Right renal cortex interstitium (tissue), 3 donors: ENCODE measurements around the gene CCL14. TPM values are rescaled to one million over a fixed set of nuclear protein-coding genes. Genes with fewer than 3 reads are reported as not detected.
"Not testable (repeated sequence)": the region's sequence is repeated elsewhere in the genome, so short reads cannot be mapped to it uniquely, and the experiment has no call there.

Experiments used
- DNase-seq, 3 donors: peaks; one replicate each; pipeline ENCODE4 v3.0.0-alpha.2; 2013; ENCODE audit warnings: low read depth in 3 of 3, low spot score in 2 of 3
- polyA plus RNA-seq, 3 donors: library from polyadenylated mRNA; unstranded; fragments of 120-200 nt; gene quantifications; one replicate each; pipeline ENCODE4 v1.2.1, GENCODE V29; 2013; ENCODE audit not compliant: insufficient read length in 3 of 3

The CCL14 gene
- polyA plus RNA-seq, 3 donors: 14.1 to 25.3 (median 16.3) TPM

DNA sequence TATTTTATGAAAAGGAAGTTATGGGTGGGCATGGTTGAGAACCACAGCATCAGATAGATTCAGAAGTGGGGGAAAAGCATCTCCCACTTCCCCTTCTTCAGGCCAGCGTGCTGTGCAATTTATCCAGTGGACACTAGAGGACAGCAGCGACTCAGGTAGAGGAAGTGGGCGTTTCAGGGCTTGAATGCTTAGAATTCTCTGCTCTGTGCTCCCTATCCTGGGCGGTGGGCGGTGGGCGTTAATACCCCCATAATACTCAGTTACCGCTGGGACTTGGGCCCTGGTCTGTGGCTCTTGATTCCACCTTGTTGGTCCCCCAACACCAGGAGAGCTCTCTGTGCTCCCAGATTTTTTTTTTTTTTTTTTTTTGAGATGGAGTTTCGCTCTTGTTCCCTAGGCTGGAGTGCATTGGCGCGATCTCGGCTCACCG, 39.4 kb downstream of the CCL14 start:
- no peak for DNase-seq

DNA sequence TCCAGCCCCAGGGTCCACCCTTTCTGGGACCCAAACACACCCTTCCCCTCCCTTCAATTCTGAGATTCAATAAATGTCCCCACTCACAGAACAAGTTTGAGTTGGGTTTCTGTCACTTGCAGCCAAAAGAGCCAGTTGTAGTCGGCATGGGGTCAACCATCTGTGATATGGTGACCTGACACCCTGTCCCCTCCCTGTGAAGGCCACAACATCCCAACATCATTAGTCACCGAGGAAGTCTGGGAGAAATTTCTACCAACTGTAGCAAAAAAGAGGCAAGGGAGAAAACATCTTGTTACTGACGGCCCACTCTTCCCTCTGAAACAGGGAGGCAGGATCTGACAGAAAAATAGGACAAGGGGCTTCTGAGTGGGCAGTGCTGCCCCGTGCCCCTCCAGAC, 42.4 kb downstream of the CCL14 start:
- DNase-seq: no peak

DNA sequence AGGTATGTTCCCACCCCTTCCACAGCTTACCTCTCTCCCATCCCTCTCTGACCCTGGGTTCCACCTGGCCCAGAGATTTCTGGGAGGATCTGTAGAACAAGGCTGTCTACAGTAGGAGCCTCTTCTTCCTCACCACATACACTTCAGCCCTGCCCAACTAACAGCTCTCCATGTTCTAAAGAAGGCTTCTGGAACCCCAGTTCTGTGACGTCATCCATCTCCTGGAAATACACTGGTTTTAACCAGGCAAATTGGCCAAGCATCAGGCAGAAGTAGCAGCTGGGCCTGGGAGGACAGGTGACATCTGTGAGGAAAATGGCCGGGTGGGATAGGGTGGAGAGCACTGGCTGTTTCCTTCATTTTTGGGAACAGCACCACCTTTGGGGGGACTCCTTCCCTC, 43.0 kb downstream of the CCL14 start, which contains the start of gene LYZL6:
Gene LYZL6, minus strand, starts transcription at position 177 of the 400 bp plus-strand sequence. CDS start 4,357 bp downstream, outside the sequence.
- no peak for DNase-seq

DNA sequence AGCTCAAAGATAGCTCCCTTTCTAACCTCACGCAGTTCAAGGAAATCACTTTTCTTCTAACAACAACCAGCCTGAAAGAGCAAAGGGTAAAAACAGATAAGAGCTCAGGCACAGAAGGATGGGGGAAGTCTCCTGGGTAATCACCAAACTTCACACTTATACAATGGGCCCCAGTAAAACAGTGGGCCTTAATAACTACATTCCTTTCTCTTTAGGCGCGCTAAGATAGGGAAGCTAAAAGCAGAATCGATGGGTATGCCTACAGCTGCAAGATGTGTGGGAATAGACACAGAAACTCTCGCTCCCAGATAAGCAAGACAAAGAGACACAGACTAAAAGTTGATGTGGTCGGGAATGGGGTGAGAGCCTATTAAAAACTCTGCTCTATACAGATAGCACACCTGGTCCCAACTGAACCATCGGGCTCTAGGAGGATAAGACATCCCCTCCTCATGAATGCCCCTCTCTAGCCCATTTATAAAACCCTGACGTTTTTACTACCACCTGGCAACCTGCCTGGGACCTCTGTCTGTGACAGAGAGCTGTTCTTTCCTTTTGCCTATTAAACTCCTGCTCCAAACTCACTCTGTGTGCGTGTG, 43.8 kb downstream of the CCL14 start:
- DNase-seq: no peak

DNA sequence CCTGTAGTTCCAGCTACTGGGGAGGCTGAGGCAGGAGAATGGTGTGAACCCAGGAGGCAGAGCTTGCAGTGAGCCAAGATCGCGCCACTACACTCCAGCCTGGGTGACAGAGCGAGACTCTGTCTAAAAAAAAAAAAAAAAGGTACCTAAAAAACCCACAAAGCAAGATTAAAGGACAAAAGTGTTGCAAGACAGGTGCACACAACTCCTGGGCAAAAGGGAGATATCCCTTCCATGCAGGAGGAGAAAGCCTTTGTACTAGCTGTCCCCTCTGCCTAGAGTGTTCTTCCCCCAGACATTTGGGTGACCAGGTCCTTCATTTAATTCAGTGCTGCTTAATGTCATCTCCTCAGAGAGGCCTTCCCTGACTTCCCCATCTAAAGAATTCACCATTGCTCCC, 48.0 kb downstream of the CCL14 start:
- not testable (repeated sequence) for DNase-seq

DNA sequence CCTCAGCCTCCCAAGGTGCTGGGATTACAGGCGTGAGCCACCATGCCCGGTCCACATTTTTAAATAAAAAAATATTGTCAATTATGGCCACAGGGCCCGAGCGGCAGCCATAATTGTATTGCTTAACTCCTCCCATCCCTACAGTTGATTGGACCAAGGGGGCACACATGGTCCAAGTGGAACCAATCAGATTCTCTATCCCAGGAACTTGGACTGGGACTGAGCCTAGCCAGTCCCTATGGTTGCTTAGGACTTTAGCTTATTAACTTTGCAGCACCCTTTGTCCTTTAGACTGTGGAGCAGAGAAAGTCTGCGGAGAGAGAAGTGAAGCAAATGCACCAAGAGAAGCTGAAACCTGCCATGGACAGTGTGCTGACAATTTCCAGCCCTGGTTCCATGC, 50.5 kb downstream of the CCL14 start:
- no peak for DNase-seq

DNA sequence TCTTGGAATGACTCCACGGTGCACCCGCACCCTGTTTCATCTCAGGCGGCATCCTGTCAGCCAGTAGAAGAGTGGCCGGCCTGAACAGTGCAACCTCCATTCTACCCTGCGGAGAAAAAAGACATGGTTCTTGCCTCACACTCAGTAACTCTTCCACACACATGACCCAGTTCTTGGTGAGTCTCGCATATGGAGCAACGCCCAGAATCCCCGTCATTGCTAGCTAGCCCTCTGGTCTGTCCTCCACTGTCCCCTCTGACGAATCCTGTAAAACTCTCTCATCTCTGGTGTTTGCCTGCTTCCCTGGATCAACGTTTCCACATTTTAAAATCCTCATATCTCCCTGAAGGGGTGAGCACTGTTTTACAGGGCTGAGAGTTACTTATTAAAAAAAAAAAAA, 51.8 kb downstream of the CCL14 start:
- no peak for DNase-seq

Other genes with a start within 250 kb of the CCL14 start
- gene GAS2L2, start 233.5 kb downstream of the CCL14 start, polyA plus RNA-seq: under 1 TPM in 1 of 3 donors, not detected in 2; 0.06 TPM
- not detected for gene C17orf50, start 225.8 kb downstream of the CCL14 start, polyA plus RNA-seq
- 1 to 10 TPM; 1.4 to 1.5 (median 1.4) TPM for gene MMP28, start 191.1 kb downstream of the CCL14 start, polyA plus RNA-seq
- 100 to 1,000 TPM; 223 to 239 (median 239) TPM for gene TAF15, start 177.2 kb downstream of the CCL14 start, polyA plus RNA-seq
- under 1 TPM in 1 of 3 donors, not detected in 2; 0.17 TPM for gene HEATR9, start 117.8 kb downstream of the CCL14 start, polyA plus RNA-seq
- 1 to 10 TPM; 1.4 to 2.3 (median 1.6) TPM for gene CCL5, start 106.4 kb downstream of the CCL14 start, polyA plus RNA-seq
- 1 to 10 TPM; 1.9 to 2.6 (median 2.2) TPM for gene RDM1, start 56.0 kb downstream of the CCL14 start, polyA plus RNA-seq
- not detected for gene LYZL6, start 43.0 kb downstream of the CCL14 start, polyA plus RNA-seq
- under 1 TPM in 2 of 3 donors, not detected in 1; 0.13 to 0.14 TPM for gene CCL16, start 5.2 kb downstream of the CCL14 start, polyA plus RNA-seq
- gene CCL15, start 14.8 kb upstream of the CCL14 start, polyA plus RNA-seq: 1 to 10 TPM; 6.4 to 8.1 (median 7.9) TPM
- gene CCL23, start 31.2 kb upstream of the CCL14 start, polyA plus RNA-seq: under 1 TPM in 1 of 3 donors, not detected in 2; 0.38 TPM
- not detected for gene CCL18, start 77.5 kb upstream of the CCL14 start, polyA plus RNA-seq
- 1 to 10 TPM; 2.4 to 5.0 (median 4.2) TPM for gene CCL3, start 103.4 kb upstream of the CCL14 start, polyA plus RNA-seq
- gene CCL4, start 117.1 kb upstream of the CCL14 start, polyA plus RNA-seq: 1 to 10 TPM; 1.3 to 5.0 (median 2.0) TPM
- 1 to 10 TPM; 3.4 to 5.0 (median 4.0) TPM for gene TBC1D3B, start 189.9 kb upstream of the CCL14 start, polyA plus RNA-seq
- 1 to 10 TPM; 1.6 to 2.1 (median 1.6) TPM for gene CCL3L1, start 210.0 kb upstream of the CCL14 start, polyA plus RNA-seq
- gene CCL4L2, start 224.3 kb upstream of the CCL14 start, polyA plus RNA-seq: 1 to 10 TPM; 2.4 to 4.6 (median 3.2) TPM